GM12891 (cell line): ENCODE results near the gene RIMBP2.

Source experiments
- POLR2A ChIP-seq: IDR thresholded peaks from 2 replicates; pipeline ENCODE4 v1.6.1; 2011; ENCODE audit warnings: low read depth, low read length, control low read depth
- POLR2AphosphoS5 ChIP-seq: IDR thresholded peaks from 2 replicates; pipeline ENCODE4 v1.6.1; 2011; ENCODE audit warnings: low read depth, low read length, control low read depth
- TAF1 ChIP-seq: IDR thresholded peaks from 2 replicates; pipeline ENCODE4 v1.6.1; 2011; ENCODE audit warnings: low read depth, low read length, control low read depth

GRCh38 chr12:130440411-130441080, 275.6 kb downstream of the RIMBP2 start:
- TF ChIP-seq POLR2A (no peak), POLR2AphosphoS5 (no peak), TAF1 (no peak)
